Ovary (tissue), 9 donors: Measurements from ENCODE around the gene TMEM213. TPM values are rescaled to one million over a fixed set of nuclear protein-coding genes. Genes with fewer than 3 reads are reported as not detected.

ENCODE experiments used
- DNase-seq, 5 donors: peaks; one replicate each; pipeline ENCODE4 v3.0.0-alpha.2; 2019 to 2020
- H3K27ac ChIP-seq, 2 donors: fragments of 200-600 bp; one replicate each; pipeline versions ENCODE4 v1.5.1 to v1.8.0; 2019 to 2022
- H3K27me3 ChIP-seq: fragments of 200-600 bp; one replicate; pipeline ENCODE4 v1.8.0; 2022
- H3K36me3 ChIP-seq: fragments of 200-600 bp; sonication (generic); one replicate; pipeline ENCODE4 v1.5.1; 2019
- H3K4me1 ChIP-seq: one replicate; pipeline ENCODE4 v1.8.1; 2013; ENCODE audit warnings: mild to moderate bottlenecking, moderate library complexity; ENCODE audit not compliant: insufficient read depth
- H3K4me3 ChIP-seq: fragments of 200-600 bp; sonication (generic); one replicate; pipeline ENCODE4 v1.5.1; 2017
- H3K9me3 ChIP-seq, 2 donors: fragments of 200-600 bp in 1 of 2; sonication (generic) in 1 of 2; one replicate each; pipeline versions ENCODE4 v1.5.1 to v1.8.1; 2013 to 2019; ENCODE audit warnings: mild to moderate bottlenecking in 1 of 2, moderate library complexity in 1 of 2
- CTCF ChIP-seq, 3 donors: fragments of 450-650 bp in 2 of 3; fragments of 200-600 bp in 1 of 3; IDR thresholded peaks; one replicate each; pipeline versions ENCODE4 v1.5.1 to v1.8.0; 2016 to 2022; ENCODE audit warnings: antibody characterized with exemption in 3 of 3, mild to moderate bottlenecking in 1 of 3
- EP300 ChIP-seq: sonication (generic); formaldehyde crosslinking; IDR thresholded peaks from one replicate; pipeline ENCODE4 v1.6.1; 2017; ENCODE audit warnings: antibody characterized with exemption
- POLR2A ChIP-seq: fragments of 450-650 bp; IDR thresholded peaks from one replicate; pipeline ENCODE4 v1.6.1; 2017; ENCODE audit warnings: antibody characterized with exemption, mild to moderate bottlenecking, moderate library complexity
- WGBS, 3 donors: extraction: QIAGEN DNeasy Blood & Tissue Kit in 1 of 3; methylation state at CpG; one replicate each; pipeline versions ENCODE4 v1.1.5 to v1.1.7; 2013 to 2017; 5-methylcytosine and 5-hydroxymethylcytosine counted together
- intact Hi-C, 4 donors: fragments of 100-400 bp; cut with DNase I; formaldehyde crosslinking; loops; one replicate each; pipeline versions ENCODE4 v1.11.0 to v1.15.1; 2022 to 2023
- polyA plus RNA-seq, 2 donors: library from polyadenylated mRNA; stranded (reverse); fragments of 200-250 nt in 1 of 2; fragments of 350-450 nt in 1 of 2; fragmentation: Illumina TruSeq in 1 of 2; extraction: RNeasy Lipid Tissue Mini Kit (QIAGEN cat#74804) in 1 of 2; gene quantifications; one replicate each; pipeline ENCODE4 v1.2.3, GENCODE V29; 2013 to 2014
- total RNA-seq, 7 donors: library from RNA; depleted of rRNA in 2 of 7; stranded (reverse); fragments of >200 nt in 2 of 7; fragmentation: NEBNext Ultra II Directional in 3 of 7; extraction: Animal tissue kit (Norgen Biotek cat#: 25700) in 3 of 7; gene quantifications; one replicate each; pipeline versions ENCODE4 v1.1.0 to v1.2.4, GENCODE V29; 2016 to 2023
- donor health status: DM: no; HTN: no; CAD: no; lungs with moderate emphysema.
- donor health status: DM: no; HTN: no; CAD: no.
- donor health status: Bipolar disorder and iron deficiency.
- donor health status: DM: yes; HTN: yes; CAD: no.
- donor health status: DM: no; HTN: no; CAD: no.
- donor health status: DM: yes; HTN: yes; CAD: no.

Gene TMEM213
- total and polyA plus RNA-seq, 9 donors: not detected

GRCh38 chr7:138770904-138771303 is 26.9 kb upstream of the TMEM213 start:
- H3K36me3 ChIP-seq: no peaks in the 10 kb centered on the region
- TF ChIP-seq CTCF (IDR thresholded peaks at IDR 0.05): no peak
- TF ChIP-seq POLR2A: no peak
- no peak for TF ChIP-seq EP300
- 92 to 96% (median 93%) methylated on average over 8 of the region's 8 CpGs for WGBS, 3 donors
- DNase-seq: no peak
- no peaks in the 10 kb centered on the region for H3K27me3 ChIP-seq
- no peaks in the 10 kb centered on the region for H3K9me3 ChIP-seq
- H3K4me3 ChIP-seq: no peak overlapping the region
- intact Hi-C loops: no loop called here
- no peaks in the 10 kb centered on the region for H3K4me1 ChIP-seq
- H3K27ac ChIP-seq: no peak overlapping the region

- WGBS, 3 donors: 77 to 89% (median 81%) methylated on average over 9 of the region's 9 CpGs
- Histone ChIP-seq H3K9me3 (no peaks in the 10 kb centered on the region), H3K36me3 (no peaks in the 10 kb centered on the region), H3K4me1 (no peaks in the 10 kb centered on the region), H3K27me3 (no peaks in the 10 kb centered on the region), H3K4me3 (no peak overlapping the region), H3K27ac (no peak overlapping the region)
- DNase-seq: no peak
- intact Hi-C loops: no loop called here
- no peak for TF ChIP-seq EP300
- TF ChIP-seq POLR2A: no peak
- no peak for TF ChIP-seq CTCF (IDR thresholded peaks at IDR 0.05)
Observed at GRCh38 chr7:138773176-138773575, 24.6 kb upstream of the TMEM213 start.

GRCh38 chr7:138773817-138774216 is 24.0 kb upstream of the TMEM213 start:
- no peaks in the 10 kb centered on the region for H3K4me1 ChIP-seq
- H3K27me3 ChIP-seq: no peaks in the 10 kb centered on the region
- WGBS, 3 donors: 45 to 54% (median 48%) methylated on average over 12 of the region's 12 CpGs
- intact Hi-C loops: no loop called here
- no peaks in the 10 kb centered on the region for H3K36me3 ChIP-seq
- no peak overlapping the region for H3K27ac ChIP-seq
- no peak for DNase-seq
- H3K9me3 ChIP-seq: no peaks in the 10 kb centered on the region
- H3K4me3 ChIP-seq: no peak overlapping the region
- no peak for TF ChIP-seq CTCF (IDR thresholded peaks at IDR 0.05)
- TF ChIP-seq POLR2A: no peak
- TF ChIP-seq EP300: no peak

- Histone ChIP-seq H3K9me3 (no peaks in the 10 kb centered on the region), H3K36me3 (no peaks in the 10 kb centered on the region), H3K27ac (no peak overlapping the region), H3K27me3 (no peaks in the 10 kb centered on the region), H3K4me1 (no peaks in the 10 kb centered on the region), H3K4me3 (no peak overlapping the region)
- 69 to 70% (median 69%) methylated on average over 10 of the region's 10 CpGs for WGBS, 3 donors
- TF ChIP-seq POLR2A: no peak
- no peak for TF ChIP-seq EP300
- TF ChIP-seq CTCF (IDR thresholded peaks at IDR 0.05): no peak
- intact Hi-C loops: no loop called here
- no peak for DNase-seq
Observed at GRCh38 chr7:138776166-138776833, 21.5 kb upstream of the TMEM213 start.
